ENCODE results near the gene CGB8.

GRCh38 chr19:49061000-49061399 lies 12.1 kb upstream of the CGB8 start:
- TF ChIP-seq CTCF (IDR thresholded peaks at IDR 0.05), result no peak
- TF ChIP-seq POLR2A (IDR thresholded peaks at IDR 0.05), result no peak
